Endodermal cell (in vitro differentiated cells): ENCODE data around the gene MPC2. TPM values are rescaled to one million over a fixed set of nuclear protein-coding genes. Genes with fewer than 3 reads are reported as not detected.

Source experiments
- DNase-seq: peaks from one replicate; pipeline ENCODE4 v3.0.0-alpha.2; 2017
- H3K27ac ChIP-seq: 2 replicates; pipeline ENCODE4 v1.5.1; 2013; ENCODE audit warnings: mild to moderate bottlenecking, low read depth, low read length, moderate library complexity
- H3K27me3 ChIP-seq: 2 replicates; pipeline ENCODE4 v1.6.1; 2013; ENCODE audit warnings: mild to moderate bottlenecking, low read length, moderate library complexity; ENCODE audit not compliant: insufficient read depth, control insufficient read depth, poor library complexity, severe bottlenecking
- H3K36me3 ChIP-seq: 2 replicates; pipeline ENCODE4 v1.7.0; 2013; ENCODE audit warnings: mild to moderate bottlenecking, low read length, moderate library complexity; ENCODE audit not compliant: control insufficient read depth, insufficient read depth
- H3K4me1 ChIP-seq: one replicate; pipeline ENCODE4 v1.7.0; 2013; ENCODE audit warnings: low read length; ENCODE audit not compliant: control insufficient read depth, insufficient read depth
- H3K4me3 ChIP-seq: 2 replicates; pipeline ENCODE4 v1.5.1; 2013; ENCODE audit warnings: mild to moderate bottlenecking, low read length, moderate library complexity
- H3K9ac ChIP-seq: 2 replicates; pipeline ENCODE4 v1.6.1; 2013; ENCODE audit warnings: mild to moderate bottlenecking, low read length, moderate library complexity; ENCODE audit not compliant: poor library complexity, severe bottlenecking; ENCODE audit errors: extremely low read depth
- H3K9me3 ChIP-seq: 2 replicates; pipeline ENCODE4 v1.6.1; 2013; ENCODE audit warnings: mild to moderate bottlenecking, low read length, moderate library complexity; ENCODE audit not compliant: control insufficient read depth
- H3K27ac Mint-ChIP-seq: 2 replicates; pipeline ENCODE4 v1.8.0; 2020; ENCODE audit warnings: mixed read lengths
- H3K27me3 Mint-ChIP-seq: 2 replicates; pipeline ENCODE4 v1.8.0; 2021; ENCODE audit warnings: mild to moderate bottlenecking, mixed read lengths; ENCODE audit not compliant: insufficient read depth
- H3K36me3 Mint-ChIP-seq: 2 replicates; pipeline ENCODE4 v1.8.0; 2020; ENCODE audit warnings: low read depth, mixed read lengths
- H3K4me1 Mint-ChIP-seq: 2 replicates; pipeline ENCODE4 v1.8.0; 2020; ENCODE audit warnings: mixed read lengths
- H3K4me3 Mint-ChIP-seq: 2 replicates; pipeline ENCODE4 v1.8.0; 2020; ENCODE audit warnings: mild to moderate bottlenecking, moderate library complexity, mixed read lengths
- H3K9me3 Mint-ChIP-seq: 2 replicates; pipeline ENCODE4 v1.8.0; 2020; ENCODE audit warnings: mild to moderate bottlenecking, mixed read lengths
- CTCF ChIP-seq: fragments of 200-600 bp; sonication (generic); conservative IDR thresholded peaks from 2 replicates; pipeline ENCODE4 v1.5.0; 2021; ENCODE audit warnings: antibody characterized with exemption, mild to moderate bottlenecking
- WGBS, 2 experiments: methylation state at CpG; one replicate each; pipeline versions ENCODE4 v1.1.5 to v1.1.7; 2013; ENCODE audit warnings: missing lambda C conversion rate in 2 of 2, mixed read lengths in 1 of 2; ENCODE audit not compliant: insufficient coverage in 1 of 2, insufficient read length in 1 of 2; 5-methylcytosine and 5-hydroxymethylcytosine counted together
- total RNA-seq, 2 donors: library from RNA; stranded (reverse); fragmentation: NEBNext Ultra II Directional in 1 of 2; extraction: Animal tissue kit (Norgen Biotek cat#: 25700) in 1 of 2; gene quantifications; 2 replicates in 1 of 2; 3 replicates in 1 of 2; pipeline ENCODE4 v1.2.1, GENCODE V29; 2021

Gene MPC2
- total RNA-seq, 2 donors from 2014 or later: 30.7 to 42.5 TPM

GRCh38 chr1:167913895-167914496 lies 22.9 kb downstream of the MPC2 start, which contains the start of gene ADCY10:
Gene ADCY10 (minus strand): TSS chr1:167914134. CDS start chr1:167905140, 8,994 bp downstream.
- Histone ChIP-seq H3K9ac (no peak within 1 kb of the TSS), H3K4me3 (no peak within 1 kb of the TSS), H3K4me1 (no peaks in the 10 kb centered on the region), H3K9me3 (peaks cover 16% of the 10 kb centered on the region), H3K36me3 (peaks cover 55% of the 10 kb centered on the region), H3K27me3 (no peaks in the 10 kb centered on the region), H3K27ac (no peak within 1 kb of the TSS)
- H3K4me1 Mint-ChIP-seq: peaks cover 9% of the 10 kb centered on the region
- H3K27ac Mint-ChIP-seq: no peak within 1 kb of the TSS
- H3K36me3 Mint-ChIP-seq: peaks cover 38% of the 10 kb centered on the region
- H3K27me3 Mint-ChIP-seq: no peaks in the 10 kb centered on the region
- H3K4me3 Mint-ChIP-seq: no peak within 1 kb of the TSS
- WGBS, 2 experiments: 92 to 97% methylated on average over 3 to 9 of the region's 9 CpGs
- no peak for TF ChIP-seq CTCF
- peaks cover 15% of the 10 kb centered on the region for H3K9me3 Mint-ChIP-seq
- DNase-seq: no peak

- H3K27ac Mint-ChIP-seq: no peak overlapping the region
- Histone ChIP-seq H3K4me1 (no peaks in the 10 kb centered on the region), H3K9me3 (peaks cover 27% of the 10 kb centered on the region), H3K4me3 (no peak overlapping the region), H3K27me3 (no peaks in the 10 kb centered on the region), H3K36me3 (peaks cover 45% of the 10 kb centered on the region), H3K27ac (no peak overlapping the region), H3K9ac (no peak overlapping the region)
- no peak overlapping the region for H3K4me3 Mint-ChIP-seq
- no peaks in the 10 kb centered on the region for H3K27me3 Mint-ChIP-seq
- peaks cover 9% of the 10 kb centered on the region for H3K4me1 Mint-ChIP-seq
- TF ChIP-seq CTCF: no peak
- WGBS, 2 experiments: 81 to 83% methylated on average over 2 to 7 of the region's 7 CpGs
- no peak for DNase-seq
- H3K9me3 Mint-ChIP-seq: peaks cover 25% of the 10 kb centered on the region
- H3K36me3 Mint-ChIP-seq: peaks cover 35% of the 10 kb centered on the region
Measured at GRCh38 chr1:167912294-167912693, 24.6 kb downstream of the MPC2 start.

GRCh38 chr1:167911413-167911812 lies 25.5 kb downstream of the MPC2 start:
- no peak overlapping the region for H3K9ac ChIP-seq
- TF ChIP-seq CTCF: no peak
- H3K36me3 Mint-ChIP-seq: peaks cover 30% of the 10 kb centered on the region
- peaks cover 27% of the 10 kb centered on the region for H3K9me3 ChIP-seq
- no peak overlapping the region for H3K27ac Mint-ChIP-seq
- WGBS, 2 experiments: 85 to 94% methylated on average over 5 to 8 of the region's 8 CpGs
- H3K4me3 ChIP-seq: no peak overlapping the region
- no peak for DNase-seq
- no peaks in the 10 kb centered on the region for H3K27me3 Mint-ChIP-seq
- no peaks in the 10 kb centered on the region for H3K4me1 ChIP-seq
- H3K4me1 Mint-ChIP-seq: peaks cover 9% of the 10 kb centered on the region
- H3K36me3 ChIP-seq: peaks cover 36% of the 10 kb centered on the region
- peaks cover 25% of the 10 kb centered on the region for H3K9me3 Mint-ChIP-seq
- H3K27ac ChIP-seq: no peak overlapping the region
- H3K27me3 ChIP-seq: no peaks in the 10 kb centered on the region
- no peak overlapping the region for H3K4me3 Mint-ChIP-seq
